K562 (cell line): ENCODE results near the gene PTH2. TPM values are rescaled to one million over a fixed set of nuclear protein-coding genes. Genes with fewer than 3 reads are reported as not detected.
A peak's percentile ranks its signal among the peaks of the same experiment; 100 is the strongest.

Source experiments
- ARID3A ChIP-seq: IDR thresholded peaks from 2 replicates; pipeline ENCODE4 v1.6.1; 2012; ENCODE audit warnings: low read depth, low read length, improper control_type of control experiment, borderline replicate concordance
- ARNT ChIP-seq, 2 experiments: fragments of 450-650 bp; IDR thresholded peaks; 2 replicates each; pipeline ENCODE4 v1.6.1; 2016; ENCODE audit warnings: mild to moderate bottlenecking in 1 of 2
- BDP1 ChIP-seq: IDR thresholded peaks from 3 replicates; pipeline ENCODE4 v1.6.1; 2011; ENCODE audit not compliant: insufficient read length, insufficient read depth
- BRD9 ChIP-seq: fragments of 450-650 bp; IDR thresholded peaks from 2 replicates; pipeline ENCODE4 v1.6.1; 2018; ENCODE audit warnings: low read depth; ENCODE audit not compliant: partially characterized antibody
- CHAMP1 ChIP-seq: fragments of 450-650 bp; IDR thresholded peaks from 2 replicates; pipeline ENCODE4 v1.6.1; 2016; ENCODE audit warnings: mild to moderate bottlenecking
- DMBX1 ChIP-seq: fragments of 250-450 bp; sonication (Bioruptor Pico); IDR thresholded peaks from 2 replicates; pipeline ENCODE4 v1.8.0; 2022; ENCODE audit warnings: inconsistent platforms, mild to moderate bottlenecking, moderate library complexity, borderline replicate concordance
- TARDBP ChIP-seq: fragments of 450-650 bp; IDR thresholded peaks from 2 replicates; pipeline ENCODE4 v1.6.1; 2016
- USF1 ChIP-seq: sonication (generic); formaldehyde crosslinking; IDR thresholded peaks from 2 replicates; pipeline ENCODE4 v1.9.0; 2022; ENCODE audit warnings: mild to moderate bottlenecking, missing genetic modification reagents
- ZNF316 ChIP-seq: fragments of 450-650 bp; IDR thresholded peaks from 2 replicates; pipeline ENCODE4 v1.6.1; 2016
- ZNF408 ChIP-seq: fragments of 250-450 bp; sonication (Bioruptor Pico); IDR thresholded peaks from 2 replicates; pipeline ENCODE4 v1.4.0; 2020; ENCODE audit warnings: low read depth, mild to moderate bottlenecking, moderate library complexity
- ZNF431 ChIP-seq: sonication (generic); formaldehyde crosslinking; IDR thresholded peaks from 2 replicates; pipeline ENCODE4 v1.8.0; 2022; ENCODE audit warnings: mild to moderate bottlenecking, missing genetic modification reagents
- ZSCAN29 ChIP-seq: fragments of 450-650 bp; IDR thresholded peaks from 2 replicates; pipeline ENCODE4 v1.6.1; 2017
- polyA plus RNA-seq, 8 experiments: library from polyadenylated mRNA; depleted of rRNA in 4 of 8; stranded (reverse) in 5 of 8; unstranded in 3 of 8; fragments of >200 nt; fragmentation: Nextera tagmentation in 2 of 8; fragmentation: Illumina TruSeq in 1 of 8; extraction: Ambion mirVana in 2 of 8; extraction: Trizol in 1 of 8; gene quantifications; 2 replicates each; pipeline versions ENCODE4 v1.2.1 to v1.2.3, GENCODE V29; 2011 to 2014; ENCODE audit warnings: inconsistent platforms in 1 of 8, missing spikeins in 1 of 8
- total RNA-seq, 7 experiments: library from RNA; depleted of rRNA in 6 of 7; stranded (reverse); fragments of >200 nt in 6 of 7; fragmentation: Illumina TruSeq in 2 of 7; extraction: Trizol in 2 of 7; gene quantifications; 2 replicates each; pipeline versions ENCODE4 v1.2.1 to v1.2.3, GENCODE V29; 2011 to 2021; ENCODE audit warnings: low replicate concordance in 1 of 7
- TF ChIP-seq, protein P1 (sequence below), 2 experiments: fragments of 450-650 bp in 1 of 2; sonication (generic) in 1 of 2; formaldehyde crosslinking in 1 of 2; IDR thresholded peaks; 2 replicates each; pipeline versions ENCODE4 v1.7.1 to v1.9.0; 2016 to 2022; ENCODE audit warnings: inconsistent platforms in 1 of 2, mild to moderate bottlenecking in 1 of 2, missing genetic modification reagents in 1 of 2

The PTH2 gene
- total and polyA plus RNA-seq, 9 of the 15 experiments (the other 6 are each of a cell fraction or from before 2014, with no cell fraction given): 1.3 TPM; not detected in 8

DNA sequence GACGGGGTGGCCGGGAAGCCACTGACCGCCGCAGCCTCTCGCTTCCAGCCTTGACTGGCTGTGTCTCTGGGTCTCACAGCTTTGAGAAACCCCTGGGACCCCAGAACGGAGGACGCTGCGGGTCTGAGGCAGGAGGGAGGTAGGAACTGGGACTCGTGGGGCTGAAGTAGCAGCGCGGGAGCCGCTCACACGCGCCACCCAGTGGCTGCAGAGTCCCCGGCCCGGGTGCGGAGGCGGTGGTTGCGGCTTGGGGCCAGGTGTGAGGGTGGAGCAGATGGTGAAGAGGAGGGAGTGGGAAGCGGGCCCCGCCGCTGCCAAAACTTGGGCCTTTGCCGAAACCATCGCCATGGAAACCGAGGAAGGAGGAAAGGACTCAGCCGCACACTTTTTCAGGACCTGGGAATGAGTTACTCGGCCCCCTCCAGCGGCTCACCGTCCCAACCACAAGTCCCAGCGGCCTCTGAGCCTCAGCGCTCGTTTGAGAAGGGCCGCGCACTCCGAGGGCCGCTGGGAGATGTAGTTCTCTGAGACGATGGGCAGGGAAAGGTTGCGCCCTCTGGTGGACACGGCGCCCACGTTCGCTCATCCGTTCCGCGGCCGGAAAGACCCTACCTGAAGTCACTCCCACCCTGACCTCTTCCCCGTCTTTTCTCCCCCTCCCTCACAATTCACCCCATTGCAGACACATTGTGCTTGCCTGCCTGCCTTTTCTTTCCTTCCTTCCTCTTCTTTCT is 20.3 kb upstream of the PTH2 start (continued):
- TF ChIP-seq CHAMP1 (no peak), ZNF408 (CRISPR knock-in tag) (no peak), TARDBP (peak; percentile 83), ZNF431 (0 out of 2 replicates have a peak, but pooled peaks have one; percentile 54), ARID3A (no peak), BRD9 (peak; percentile 87), ZSCAN29 (no peak), DMBX1 (peak; percentile 60; the same call in 1 of the 2 replicates), ZNF316 (no peak), BDP1 (no peak), ARNT (IDR thresholded peaks at IDR 0.05) (0 out of 4 replicates have a peak, but pooled peaks of 1 of the 2 experiments have one; percentile 29), USF1 (no peak)
- TF ChIP-seq, protein P1, sequence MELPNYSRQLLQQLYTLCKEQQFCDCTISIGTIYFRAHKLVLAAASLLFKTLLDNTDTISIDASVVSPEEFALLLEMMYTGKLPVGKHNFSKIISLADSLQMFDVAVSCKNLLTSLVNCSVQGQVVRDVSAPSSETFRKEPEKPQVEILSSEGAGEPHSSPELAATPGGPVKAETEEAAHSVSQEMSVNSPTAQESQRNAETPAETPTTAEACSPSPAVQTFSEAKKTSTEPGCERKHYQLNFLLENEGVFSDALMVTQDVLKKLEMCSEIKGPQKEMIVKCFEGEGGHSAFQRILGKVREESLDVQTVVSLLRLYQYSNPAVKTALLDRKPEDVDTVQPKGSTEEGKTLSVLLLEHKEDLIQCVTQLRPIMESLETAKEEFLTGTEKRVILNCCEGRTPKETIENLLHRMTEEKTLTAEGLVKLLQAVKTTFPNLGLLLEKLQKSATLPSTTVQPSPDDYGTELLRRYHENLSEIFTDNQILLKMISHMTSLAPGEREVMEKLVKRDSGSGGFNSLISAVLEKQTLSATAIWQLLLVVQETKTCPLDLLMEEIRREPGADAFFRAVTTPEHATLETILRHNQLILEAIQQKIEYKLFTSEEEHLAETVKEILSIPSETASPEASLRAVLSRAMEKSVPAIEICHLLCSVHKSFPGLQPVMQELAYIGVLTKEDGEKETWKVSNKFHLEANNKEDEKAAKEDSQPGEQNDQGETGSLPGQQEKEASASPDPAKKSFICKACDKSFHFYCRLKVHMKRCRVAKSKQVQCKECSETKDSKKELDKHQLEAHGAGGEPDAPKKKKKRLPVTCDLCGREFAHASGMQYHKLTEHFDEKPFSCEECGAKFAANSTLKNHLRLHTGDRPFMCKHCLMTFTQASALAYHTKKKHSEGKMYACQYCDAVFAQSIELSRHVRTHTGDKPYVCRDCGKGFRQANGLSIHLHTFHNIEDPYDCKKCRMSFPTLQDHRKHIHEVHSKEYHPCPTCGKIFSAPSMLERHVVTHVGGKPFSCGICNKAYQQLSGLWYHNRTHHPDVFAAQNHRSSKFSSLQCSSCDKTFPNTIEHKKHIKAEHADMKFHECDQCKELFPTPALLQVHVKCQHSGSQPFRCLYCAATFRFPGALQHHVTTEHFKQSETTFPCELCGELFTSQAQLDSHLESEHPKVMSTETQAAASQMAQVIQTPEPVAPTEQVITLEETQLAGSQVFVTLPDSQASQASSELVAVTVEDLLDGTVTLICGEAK (IDR thresholded peaks at IDR 0.05): peak; percentile 74; the same call in 1 of the 2 replicates
- TF ChIP-seq, protein P1 (CRISPR knock-in tag; IDR thresholded peaks at IDR 0.05): no peak
